ENCODE measurements around the gene SESN2.

SESN2 gene

GRCh38 chr1:28267633-28268032 is 8.3 kb downstream of the SESN2 start:
- Histone ChIP-seq H2AFZ (ENCODE audit: low read length) (no peak overlapping the region), H3K4me3 (ENCODE audit: low read length, poor library complexity, severe bottlenecking) (no peak overlapping the region), H4K20me1 (ENCODE audit: insufficient read depth, low read length, poor library complexity, severe bottlenecking) (no peaks in the 10 kb centered on the region), H3K27me3 (ENCODE audit: insufficient read depth, low read length, poor library complexity, severe bottlenecking) (no peaks in the 10 kb centered on the region), H3K9me2 (replicated peaks; ENCODE audit: low read depth, low read length) (no peaks in the 10 kb centered on the region), H3K36me3 (ENCODE audit: insufficient read depth, low read length) (no peaks in the 10 kb centered on the region; the same call in 1 of the 2 replicates), H3K9me3 (ENCODE audit: insufficient read depth, low read depth, low read length) (no peaks in the 10 kb centered on the region), H3K4me2 (ENCODE audit: low read depth, low read length, poor library complexity, severe bottlenecking) (no peak overlapping the region), H3K9ac (ENCODE audit: low read depth, low read length, poor library complexity, severe bottlenecking) (no peak overlapping the region), H3F3A (ENCODE audit: low read depth) (no peaks in the 10 kb centered on the region), H3K4me1 (ENCODE audit: insufficient read depth, low read length, poor library complexity, severe bottlenecking) (no peaks in the 10 kb centered on the region), H3K79me2 (ENCODE audit: insufficient read depth, low read length) (no peaks in the 10 kb centered on the region)
- TF ChIP-seq CTCF (conservative IDR thresholded peaks at IDR 0.05; ENCODE audit: low read length) (no peak), EZH2phosphoT487 (IDR thresholded peaks at IDR 0.05; ENCODE audit: borderline replicate concordance) (no peak)

- TF ChIP-seq EZH2phosphoT487 (IDR thresholded peaks at IDR 0.05; ENCODE audit: borderline replicate concordance) (no peak), CTCF (conservative IDR thresholded peaks at IDR 0.05; ENCODE audit: low read length) (no peak)
- H3K4me1 ChIP-seq (ENCODE audit: insufficient read depth, low read length, poor library complexity, severe bottlenecking) = no peaks in the 10 kb centered on the region
- no peaks in the 10 kb centered on the region for H4K20me1 ChIP-seq (ENCODE audit: insufficient read depth, low read length, poor library complexity, severe bottlenecking)
- no peaks in the 10 kb centered on the region for H3K9me3 ChIP-seq (ENCODE audit: insufficient read depth, low read depth, low read length)
- no peaks in the 10 kb centered on the region for H3K9me2 ChIP-seq (replicated peaks; ENCODE audit: low read depth, low read length)
- H3K27me3 ChIP-seq (ENCODE audit: insufficient read depth, low read length, poor library complexity, severe bottlenecking) = no peaks in the 10 kb centered on the region
- H3K4me3 ChIP-seq (ENCODE audit: low read length, poor library complexity, severe bottlenecking) = no peak overlapping the region
- no peak overlapping the region for H2AFZ ChIP-seq (ENCODE audit: low read length)
- H3K4me2 ChIP-seq (ENCODE audit: low read depth, low read length, poor library complexity, severe bottlenecking) = no peak overlapping the region
- H3K9ac ChIP-seq (ENCODE audit: low read depth, low read length, poor library complexity, severe bottlenecking) = no peak overlapping the region
- H3K36me3 ChIP-seq (ENCODE audit: insufficient read depth, low read length) = peaks cover 3% of the 10 kb centered on the region; the same call in 1 of the 2 replicates
- H3F3A ChIP-seq (ENCODE audit: low read depth) = no peaks in the 10 kb centered on the region
- no peaks in the 10 kb centered on the region for H3K79me2 ChIP-seq (ENCODE audit: insufficient read depth, low read length)
These were observed 10.2 kb downstream of the SESN2 start for GRCh38 chr1:28269529-28269928.

- H3K27me3 ChIP-seq (ENCODE audit: insufficient read depth, low read length, poor library complexity, severe bottlenecking) = no peaks in the 10 kb centered on the region
- no peak for TF ChIP-seq CTCF (conservative IDR thresholded peaks at IDR 0.05; ENCODE audit: low read length)
- no peak for TF ChIP-seq EZH2phosphoT487 (IDR thresholded peaks at IDR 0.05; ENCODE audit: borderline replicate concordance)
- H4K20me1 ChIP-seq (ENCODE audit: insufficient read depth, low read length, poor library complexity, severe bottlenecking) = no peaks in the 10 kb centered on the region
- no peak overlapping the region for H2AFZ ChIP-seq (ENCODE audit: low read length)
- peaks cover 14% of the 10 kb centered on the region; the same call in 1 of the 2 replicates for H3K36me3 ChIP-seq (ENCODE audit: insufficient read depth, low read length)
- H3K79me2 ChIP-seq (ENCODE audit: insufficient read depth, low read length) = no peaks in the 10 kb centered on the region
- no peaks in the 10 kb centered on the region for H3K4me1 ChIP-seq (ENCODE audit: insufficient read depth, low read length, poor library complexity, severe bottlenecking)
- no peak overlapping the region for H3K4me3 ChIP-seq (ENCODE audit: low read length, poor library complexity, severe bottlenecking)
- no peak overlapping the region for H3K9ac ChIP-seq (ENCODE audit: low read depth, low read length, poor library complexity, severe bottlenecking)
- H3K4me2 ChIP-seq (ENCODE audit: low read depth, low read length, poor library complexity, severe bottlenecking) = no peak overlapping the region
- H3K9me2 ChIP-seq (replicated peaks; ENCODE audit: low read depth, low read length) = no peaks in the 10 kb centered on the region
- no peaks in the 10 kb centered on the region for H3F3A ChIP-seq (ENCODE audit: low read depth)
- no peaks in the 10 kb centered on the region for H3K9me3 ChIP-seq (ENCODE audit: insufficient read depth, low read depth, low read length)
These were observed 13.0 kb downstream of the SESN2 start for GRCh38 chr1:28272215-28272852.
